B cell (primary cell): Measurements from ENCODE around the gene ANKRD28. TPM values are rescaled to one million over a fixed set of nuclear protein-coding genes. Genes with fewer than 3 reads are reported as not detected.

Experiments used
- ATAC-seq: fragments of 200-7000 bp; cut with Tn5 transposase; one replicate; pipeline ENCODE4 v1.10.0; 2021; ENCODE audit warnings: low read depth, mild to moderate bottlenecking, moderate number of reproducible peaks, moderate library complexity
- CTCF ChIA-PET: fragments of 350-600 bp; sonication (Branson Sonifier 250); formaldehyde crosslinking; loops from one replicate; lab custom pipeline; 2021; ENCODE audit warnings: antibody characterized with exemption, inconsistent platforms; lab: Charles Lee
- POLR2A ChIA-PET: fragments of 350-600 bp; sonication (Branson Sonifier 250); formaldehyde crosslinking; loops from one replicate; lab custom pipeline; 2021; ENCODE audit warnings: antibody characterized with exemption; lab: Charles Lee
- DNase-seq: peaks from one replicate; pipeline ENCODE4 v3.0.0; 2013
- H2AFZ ChIP-seq: 2 replicates; pipeline ENCODE4 v1.6.1; 2012; ENCODE audit warnings: mild to moderate bottlenecking, low read depth, low read length; ENCODE audit not compliant: insufficient read depth, poor library complexity, severe bottlenecking
- H3K27ac ChIP-seq, 2 donors: 1 replicate in 1 of 2; 2 replicates in 1 of 2; pipeline ENCODE4 v1.5.1; 2012 to 2013; ENCODE audit warnings: low read length in 2 of 2, mild to moderate bottlenecking in 2 of 2, moderate library complexity in 1 of 2
- H3K27me3 ChIP-seq, 4 experiments: fragments of 200-600 bp in 1 of 4; sonication (generic) in 1 of 4; replicated peaks in 1 of 4; 1 replicate in 2 of 4; 2 replicates in 2 of 4; pipeline versions ENCODE4 v1.6.1 to v1.7.0; 2013 to 2016; ENCODE audit warnings: low read length in 3 of 4, mild to moderate bottlenecking in 2 of 4, mixed read lengths in 1 of 4, moderate library complexity in 1 of 4; ENCODE audit not compliant: insufficient read depth in 4 of 4, control insufficient read depth in 3 of 4; ENCODE audit errors: control extremely low read depth in 1 of 4
- H3K36me3 ChIP-seq, 2 experiments: replicated peaks in 1 of 2; 1 replicate in 1 of 2; 2 replicates in 1 of 2; pipeline versions ENCODE4 v1.6.1 to v1.7.1; 2013; ENCODE audit warnings: low read length in 1 of 2; ENCODE audit not compliant: insufficient read depth in 2 of 2, control insufficient read depth in 1 of 2; ENCODE audit errors: control extremely low read depth in 1 of 2, extremely low read depth in 1 of 2
- H3K4me1 ChIP-seq, 2 donors: fragments of 200-600 bp in 1 of 2; sonication (generic) in 1 of 2; 1 replicate in 1 of 2; 2 replicates in 1 of 2; pipeline versions ENCODE4 v1.5.1 to v1.6.1; 2013 to 2017; ENCODE audit warnings: low read length in 2 of 2; ENCODE audit not compliant: control insufficient read depth in 2 of 2, insufficient read depth in 2 of 2
- H3K4me2 ChIP-seq: replicated peaks from 2 replicates; pipeline ENCODE3; 2012; ENCODE audit warnings: mild to moderate bottlenecking, low read depth, low read length; ENCODE audit not compliant: poor library complexity, severe bottlenecking
- H3K4me3 ChIP-seq, 5 experiments: fragments of 200-600 bp in 1 of 5; sonication (generic) in 1 of 5; 1 replicate in 3 of 5; 2 replicates in 2 of 5; pipeline versions ENCODE4 v1.5.1 to v1.7.0; 2011 to 2016; ENCODE audit warnings: low read length in 4 of 5, mild to moderate bottlenecking in 4 of 5, low read depth in 2 of 5, control low read depth in 1 of 5, moderate library complexity in 1 of 5; ENCODE audit not compliant: insufficient read depth in 1 of 5; ENCODE audit errors: control extremely low read depth in 1 of 5, extremely low read depth in 1 of 5
- H3K79me2 ChIP-seq: fragments of 200-600 bp; sonication (generic); one replicate; pipeline ENCODE4 v1.6.0; 2016; ENCODE audit warnings: low read length; ENCODE audit not compliant: control insufficient read depth, insufficient read depth
- H3K9ac ChIP-seq: fragments of 200-600 bp; sonication (generic); 2 replicates; pipeline ENCODE4 v1.6.1; 2017; ENCODE audit warnings: mild to moderate bottlenecking, low read length, moderate library complexity
- H3K9me3 ChIP-seq, 3 donors: one replicate each; pipeline versions ENCODE4 v1.6.1 to v1.7.1; 2013; ENCODE audit warnings: low read length in 2 of 3; ENCODE audit not compliant: control insufficient read depth in 2 of 3, insufficient read depth in 1 of 3; ENCODE audit errors: control extremely low read depth in 1 of 3
- H4K20me1 ChIP-seq: 2 replicates; pipeline ENCODE4 v1.6.0; 2012; ENCODE audit warnings: mild to moderate bottlenecking, low read length; ENCODE audit not compliant: insufficient read depth, control insufficient read depth, poor library complexity, severe bottlenecking
- H3K27ac Mint-ChIP-seq: one replicate; pipeline ENCODE4 v1.8.0; 2021; ENCODE audit warnings: mixed read lengths
- H3K27me3 Mint-ChIP-seq: one replicate; pipeline ENCODE4 v1.8.0; 2021; ENCODE audit warnings: mixed read lengths
- H3K4me1 Mint-ChIP-seq: one replicate; pipeline ENCODE4 v1.8.0; 2021; ENCODE audit warnings: mixed read lengths
- H3K4me3 Mint-ChIP-seq: one replicate; pipeline ENCODE4 v1.8.0; 2021; ENCODE audit warnings: mixed read lengths
- H3K9me3 Mint-ChIP-seq: one replicate; pipeline ENCODE4 v1.8.0; 2022; ENCODE audit warnings: mixed read lengths; ENCODE audit not compliant: insufficient read depth
- CTCF ChIP-seq: fragments of 200-600 bp; IDR thresholded peaks from one replicate; pipeline ENCODE4 v1.8.0; 2022; ENCODE audit warnings: antibody characterized with exemption, mild to moderate bottlenecking
- EZH2 ChIP-seq: IDR thresholded peaks from 2 replicates; pipeline ENCODE4 v1.6.1; 2012; ENCODE audit warnings: borderline replicate concordance, low read depth, mild to moderate bottlenecking, moderate library complexity, low read length; ENCODE audit not compliant: insufficient read depth, poor library complexity, severe bottlenecking
- WGBS: methylation state at CpG from one replicate; pipeline ENCODE4 v1.1.5; 2013; ENCODE audit warnings: missing lambda C conversion rate; ENCODE audit not compliant: insufficient coverage; 5-methylcytosine and 5-hydroxymethylcytosine counted together
- intact Hi-C: fragments of 100-400 bp; cut with micrococcal nuclease; formaldehyde crosslinking; loops from one replicate; pipeline ENCODE4 v1.10.0; 2022
- polyA plus RNA-seq: library from polyadenylated mRNA; depleted of rRNA; stranded (reverse); fragments of >200 nt; gene quantifications from 2 replicates; pipeline ENCODE4 v1.2.3, GENCODE V29; 2012
- total RNA-seq, 2 donors: library from RNA; stranded (reverse); fragments of 120-200 nt in 1 of 2; gene quantifications; 1 replicate in 1 of 2; 2 replicates in 1 of 2; pipeline versions ENCODE4 v1.2.3 to v1.2.4, GENCODE V29; 2013 to 2022

ANKRD28 gene
- total and polyA plus RNA-seq, 2 donors (not counting 1 experiment from before 2014, with no cell fraction given), result 20.7 to 37.4 TPM

GRCh38 chr3:15634671-15635070 lies 163.1 kb downstream of the ANKRD28 start:
- Histone ChIP-seq H3K4me3 (no peak overlapping the region), H3K79me2 (no peaks in the 10 kb centered on the region), H3K36me3 (peaks cover 0 to 2% of the 10 kb centered on the region in 2 experiments), H2AFZ (no peak overlapping the region), H3K9me3 (no peaks in the 10 kb centered on the region), H3K27ac (no peak overlapping the region), H4K20me1 (no peaks in the 10 kb centered on the region), H3K27me3 (no peaks in the 10 kb centered on the region), H3K9ac (no peak overlapping the region), H3K4me1 (peaks cover 13 to 26% of the 10 kb centered on the region in 2 donors), H3K4me2 (no peak overlapping the region)
- Mint-ChIP-seq H3K4me3 (no peak overlapping the region), H3K9me3 (no peaks in the 10 kb centered on the region), H3K27ac (no peak overlapping the region), H3K27me3 (no peaks in the 10 kb centered on the region), H3K4me1 (peaks cover 34% of the 10 kb centered on the region)
- ATAC-seq (no peak), DNase-seq (no peak)
- ChIA-PET CTCF (interaction anchor here (1.1 to 2.6 kb wide), 2 partner anchors 8 to 177 kb away, joined by 3 to 8 read pairs; no protein-coding TSS in a partner anchor), POLR2A (no interaction called here)
- WGBS, result 100% methylated on average over 1 of the region's 2 CpGs
- TF ChIP-seq CTCF (no peak), EZH2 (no peak)
- intact Hi-C loops, result no loop called here

DNA sequence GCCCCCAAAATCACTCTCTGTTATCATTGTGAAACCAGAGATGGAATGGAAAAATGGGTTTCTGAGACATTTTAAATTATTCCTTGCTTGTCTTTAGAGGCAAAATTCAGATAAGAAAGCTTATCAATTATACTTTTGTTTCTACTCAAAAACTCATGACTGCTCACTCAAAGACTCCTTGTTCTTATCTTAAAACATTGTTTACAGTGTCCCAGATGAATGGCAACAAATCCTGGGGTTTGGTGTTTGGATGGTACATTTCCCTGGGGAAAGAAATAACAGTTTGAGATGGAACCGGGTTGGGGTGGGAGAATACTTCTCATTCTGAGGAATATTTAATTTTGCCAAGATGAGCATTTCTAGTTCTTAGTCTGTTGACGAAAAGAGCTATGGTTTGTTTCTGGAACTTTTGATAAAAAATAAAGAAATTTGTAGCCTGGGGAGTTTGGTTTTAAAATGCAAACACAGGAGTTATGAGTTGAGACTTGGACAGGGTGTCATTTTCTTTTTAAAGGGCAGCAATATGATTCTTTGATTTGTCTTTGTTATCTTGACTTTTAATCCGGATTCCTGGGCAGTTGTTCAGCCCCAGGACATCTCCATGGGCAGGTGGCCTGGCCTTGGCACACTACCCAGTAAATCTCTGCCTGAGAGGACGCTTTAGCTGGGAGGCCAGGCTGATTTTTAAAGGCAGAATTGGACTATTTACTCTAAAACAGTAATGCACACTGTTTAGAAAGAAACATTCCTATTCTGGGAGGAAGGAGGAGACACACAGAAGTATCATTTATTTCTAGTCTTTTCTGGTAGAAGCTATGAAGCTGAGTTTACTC lies 163.8 kb downstream of the ANKRD28 start:
- H3K9ac ChIP-seq, result no peak overlapping the region
- H3K4me1 Mint-ChIP-seq, result peaks cover 34% of the 10 kb centered on the region
- no peaks in the 10 kb centered on the region for H3K27me3 Mint-ChIP-seq
- no peak overlapping the region for H3K4me3 ChIP-seq
- H3K9me3 ChIP-seq, result no peaks in the 10 kb centered on the region
- intact Hi-C loops, result no loop called here
- ATAC-seq (no peak), DNase-seq (no peak)
- no peak for TF ChIP-seq EZH2
- H2AFZ ChIP-seq, result no peak overlapping the region
- H3K4me3 Mint-ChIP-seq, result no peak overlapping the region
- CTCF ChIA-PET, result interaction anchor here (2.6 kb wide), 1 partner anchor 178 kb away, joined by 8 read pairs; no protein-coding TSS in a partner anchor
- H3K36me3 ChIP-seq, result peaks cover 0 to 2% of the 10 kb centered on the region in 2 experiments
- H3K27me3 ChIP-seq, result no peaks in the 10 kb centered on the region
- POLR2A ChIA-PET, result no interaction called here
- no peaks in the 10 kb centered on the region for H3K9me3 Mint-ChIP-seq
- H3K4me2 ChIP-seq, result no peak overlapping the region
- H3K79me2 ChIP-seq, result no peaks in the 10 kb centered on the region
- no peaks in the 10 kb centered on the region for H4K20me1 ChIP-seq
- H3K4me1 ChIP-seq, result peaks cover 13 to 26% of the 10 kb centered on the region in 2 donors
- no peak overlapping the region for H3K27ac Mint-ChIP-seq
- WGBS, result 100% methylated on average over 2 of the region's 4 CpGs
- H3K27ac ChIP-seq, result no peak overlapping the region
